Measurements from ENCODE around the gene ECI1. TPM values are rescaled to one million over a fixed set of nuclear protein-coding genes. Genes with fewer than 3 reads are reported as not detected.

The ECI1 gene
- total RNA-seq, 3 donors from 2014 or later, result 45.4 to 66.2 (median 63.8) TPM

DNA sequence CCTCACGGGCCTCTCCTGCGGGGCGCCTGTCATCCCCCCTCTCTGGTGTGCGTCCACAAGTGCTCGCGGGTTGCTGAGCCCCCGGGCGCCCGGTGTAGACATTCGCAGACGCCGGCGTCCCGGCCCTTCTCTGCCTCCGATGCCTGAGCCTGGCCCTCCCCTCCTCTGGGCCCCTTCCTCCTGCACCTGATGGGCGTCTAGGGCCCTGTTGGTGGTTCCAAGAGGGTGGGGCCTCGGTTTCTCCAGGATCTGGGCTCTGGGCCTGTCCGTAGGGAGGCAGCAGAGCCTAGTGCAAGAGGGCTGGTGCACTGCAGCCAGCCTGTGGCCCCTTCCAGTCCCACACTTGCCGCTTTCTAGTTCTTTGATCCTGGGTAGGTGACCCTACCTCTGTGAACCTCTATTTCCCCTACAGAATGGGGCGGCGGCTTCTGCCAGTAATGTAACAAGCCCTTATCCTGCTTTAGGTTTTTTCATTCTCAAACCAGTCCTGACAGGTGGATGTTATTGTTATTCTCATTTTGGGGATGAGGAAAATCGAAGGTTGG, 27.4 kb downstream of the ECI1 start:
- Histone ChIP-seq H3K27ac (peak overlapping the region; percentile 86 to 87), H3K36me3 (no peaks in the 10 kb centered on the region), H3K9me3 (no peaks in the 10 kb centered on the region), H3K4me1 (peaks cover 4 to 12% of the 10 kb centered on the region in 2 donors), H3K27me3 (no peaks in the 10 kb centered on the region), H3K4me3 (peak overlapping the region; percentile 80 to 96 (median 86))
- peak in 1 of 2 donors; percentile 35 for DNase-seq (ENCODE audit: low spot score in 2 of 2)
- intact Hi-C loops (cut with DNase I; ENCODE audit: low total_unique reads), result no loop called here
- TF ChIP-seq, protein P1, sequence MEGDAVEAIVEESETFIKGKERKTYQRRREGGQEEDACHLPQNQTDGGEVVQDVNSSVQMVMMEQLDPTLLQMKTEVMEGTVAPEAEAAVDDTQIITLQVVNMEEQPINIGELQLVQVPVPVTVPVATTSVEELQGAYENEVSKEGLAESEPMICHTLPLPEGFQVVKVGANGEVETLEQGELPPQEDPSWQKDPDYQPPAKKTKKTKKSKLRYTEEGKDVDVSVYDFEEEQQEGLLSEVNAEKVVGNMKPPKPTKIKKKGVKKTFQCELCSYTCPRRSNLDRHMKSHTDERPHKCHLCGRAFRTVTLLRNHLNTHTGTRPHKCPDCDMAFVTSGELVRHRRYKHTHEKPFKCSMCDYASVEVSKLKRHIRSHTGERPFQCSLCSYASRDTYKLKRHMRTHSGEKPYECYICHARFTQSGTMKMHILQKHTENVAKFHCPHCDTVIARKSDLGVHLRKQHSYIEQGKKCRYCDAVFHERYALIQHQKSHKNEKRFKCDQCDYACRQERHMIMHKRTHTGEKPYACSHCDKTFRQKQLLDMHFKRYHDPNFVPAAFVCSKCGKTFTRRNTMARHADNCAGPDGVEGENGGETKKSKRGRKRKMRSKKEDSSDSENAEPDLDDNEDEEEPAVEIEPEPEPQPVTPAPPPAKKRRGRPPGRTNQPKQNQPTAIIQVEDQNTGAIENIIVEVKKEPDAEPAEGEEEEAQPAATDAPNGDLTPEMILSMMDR (IDR thresholded peaks at IDR 0.05), result no peak
- no peak for TF ChIP-seq POLR2A (IDR thresholded peaks at IDR 0.05)
- TF ChIP-seq POLR2AphosphoS5 (IDR thresholded peaks at IDR 0.05), result no peak

DNA sequence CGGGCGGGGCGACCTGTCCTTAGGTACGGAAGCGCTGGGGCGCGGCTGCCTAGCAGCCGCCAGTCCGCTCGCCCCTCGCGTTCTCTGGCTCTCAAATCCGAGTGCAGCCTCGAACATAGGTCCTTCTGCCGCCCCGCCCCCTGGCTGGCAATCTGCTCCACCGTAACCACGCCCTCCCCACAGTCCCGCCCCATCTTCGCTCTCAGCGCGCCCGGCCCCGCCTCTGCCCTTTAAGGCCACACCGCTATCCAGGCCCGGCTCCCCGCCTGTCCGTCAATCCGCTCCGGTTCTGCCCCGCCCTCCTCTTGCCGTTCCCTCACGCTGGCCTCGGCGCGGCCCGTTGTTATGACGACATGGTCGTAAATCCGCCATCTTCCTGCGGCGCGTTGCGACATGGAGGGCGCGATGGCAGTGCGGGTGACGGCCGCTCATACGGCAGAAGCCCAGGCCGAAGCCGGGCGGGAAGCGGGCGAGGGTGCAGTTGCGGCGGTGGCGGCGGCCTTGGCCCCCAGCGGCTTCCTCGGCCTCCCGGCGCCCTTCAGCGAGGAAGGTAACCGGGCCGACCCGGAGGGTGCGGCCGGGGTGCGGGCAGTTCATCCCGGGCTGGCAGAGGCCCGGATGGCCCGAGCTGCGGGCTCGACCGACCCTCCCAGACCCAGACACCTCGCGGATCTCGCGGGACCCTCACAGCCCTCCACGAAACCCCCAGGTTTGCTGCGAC, 28.0 kb downstream of the ECI1 start, which contains the start of gene E4F1:
Gene E4F1 (plus strand): TSS at position 371 of the 721 bp plus-strand sequence. CDS start 23 bp downstream, at position 394.
- intact Hi-C loops (cut with DNase I; ENCODE audit: low total_unique reads), result no loop called here
- H3K27me3 ChIP-seq, result no peaks in the 10 kb centered on the region
- no peaks in the 10 kb centered on the region for H3K36me3 ChIP-seq
- peak; percentile 91 for TF ChIP-seq POLR2A (IDR thresholded peaks at IDR 0.05)
- TF ChIP-seq, protein P1 (IDR thresholded peaks at IDR 0.05), result no peak
- peak; percentile 93 to 99 (median 96) for TF ChIP-seq POLR2AphosphoS5 (IDR thresholded peaks at IDR 0.05)
- peak; percentile 99 to 100 for DNase-seq (ENCODE audit: low spot score in 2 of 2)
- H3K9me3 ChIP-seq, result no peaks in the 10 kb centered on the region
- H3K4me1 ChIP-seq, result peaks cover 4 to 12% of the 10 kb centered on the region in 2 donors
- peak within 1 kb of the TSS; percentile 86 to 87 for H3K27ac ChIP-seq
- H3K4me3 ChIP-seq, result peak within 1 kb of the TSS; percentile 80 to 96 (median 86)

DNA sequence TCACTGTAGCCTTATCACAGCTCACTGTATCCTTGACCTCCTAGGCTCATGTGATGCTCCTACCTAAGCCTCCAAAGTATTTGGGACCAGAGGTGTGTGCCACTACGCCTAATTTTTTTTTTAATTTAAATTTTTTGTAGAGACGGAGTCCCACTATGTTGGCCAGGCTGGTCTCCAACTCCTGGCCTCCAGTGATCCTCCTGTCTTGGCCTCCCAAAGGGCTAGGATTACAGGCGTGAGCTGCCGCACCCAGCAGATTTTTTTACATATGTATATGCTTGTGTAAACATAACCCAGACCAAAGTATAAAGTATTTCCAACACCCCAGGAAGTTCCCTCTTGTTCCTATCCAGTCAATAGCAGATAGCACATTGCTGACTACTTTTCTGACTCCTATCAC, 35.1 kb downstream of the ECI1 start:
- H3K9me3 ChIP-seq, result no peaks in the 10 kb centered on the region
- no peaks in the 10 kb centered on the region for H3K36me3 ChIP-seq
- H3K27me3 ChIP-seq, result no peaks in the 10 kb centered on the region
- intact Hi-C loops (cut with DNase I; ENCODE audit: low total_unique reads), result no loop called here
- H3K4me3 ChIP-seq, result no peak overlapping the region
- DNase-seq (ENCODE audit: low spot score in 2 of 2), result no peak
- TF ChIP-seq POLR2AphosphoS5 (IDR thresholded peaks at IDR 0.05) (no peak), POLR2A (IDR thresholded peaks at IDR 0.05) (no peak)
- TF ChIP-seq, protein P1 (IDR thresholded peaks at IDR 0.05), result no peak
- H3K4me1 ChIP-seq, result peaks cover 10 to 26% of the 10 kb centered on the region in 2 donors
- H3K27ac ChIP-seq, result no peak overlapping the region

DNA sequence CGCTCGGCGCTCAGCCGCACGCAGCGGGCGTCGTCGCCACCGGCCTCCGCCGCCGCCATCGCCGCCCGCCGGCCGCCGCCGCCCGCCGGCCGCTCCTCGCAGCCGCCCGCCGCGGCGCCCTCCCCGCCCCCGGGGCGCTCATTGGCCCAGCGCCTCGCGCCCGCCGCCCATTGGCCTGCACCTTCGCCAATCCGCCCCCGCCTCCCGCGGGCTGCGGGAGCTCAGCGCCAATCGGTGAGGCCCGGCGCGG, 36.7 kb downstream of the ECI1 start, which contains the start of gene PGP:
Gene PGP (minus strand): TSS at position 122 of the 250 bp plus-strand sequence. CDS start 63 bp downstream, at position 59.
- Histone ChIP-seq H3K4me3 (peak within 1 kb of the TSS; percentile 76 to 86 (median 86)), H3K36me3 (no peaks in the 10 kb centered on the region), H3K9me3 (no peaks in the 10 kb centered on the region), H3K27ac (peak within 1 kb of the TSS; percentile 91 to 95), H3K27me3 (no peaks in the 10 kb centered on the region), H3K4me1 (peaks cover 10 to 26% of the 10 kb centered on the region in 2 donors)
- intact Hi-C loops (cut with DNase I; ENCODE audit: low total_unique reads), result no loop called here
- TF ChIP-seq POLR2A (IDR thresholded peaks at IDR 0.05), result no peak
- TF ChIP-seq, protein P1 (IDR thresholded peaks at IDR 0.05), result peak in 1 of 3 donors; percentile 61
- DNase-seq (ENCODE audit: low spot score in 2 of 2), result no peak
